Measurements from ENCODE around the gene TAS2R3. TPM values are rescaled to one million over a fixed set of nuclear protein-coding genes. Genes with fewer than 3 reads are reported as not detected.

Gene TAS2R3
- total and polyA plus RNA-seq, 2 of the 13 experiments (the other 11 are each of a cell fraction or from before 2014, with no cell fraction given), result 0.74 to 1.1 TPM

GRCh38 chr7:141737118-141737835 is 26.6 kb upstream of the TAS2R3 start:
- Histone ChIP-seq H3K9me3 (ENCODE audit: low read length) (no peaks in the 10 kb centered on the region), H3K4me1 (ENCODE audit: insufficient read depth, low read length) (peaks cover 29% of the 10 kb centered on the region), H3K9ac (ENCODE audit: insufficient read depth, low read depth, low read length) (peak overlapping the region; percentile 65), H3K27ac (ENCODE audit: extremely low read length, insufficient read depth, low read length) (peak overlapping the region; percentile 81), H4K20me1 (ENCODE audit: insufficient read depth, low read length) (no peaks in the 10 kb centered on the region), H3K79me2 (ENCODE audit: insufficient read depth, low read length) (peaks cover 32% of the 10 kb centered on the region), H2AFZ (ENCODE audit: low read length) (peak overlapping the region; percentile 95), H3K27me3 (ENCODE audit: control insufficient read depth in 1 of 2, insufficient read depth in 2 of 2, low read length in 2 of 2) (no peaks in the 10 kb centered on the region; a peak in 1 of 5 replicates), H3K4me3 (replicated peaks in 1 of 3; ENCODE audit: insufficient read depth in 1 of 3, low read depth in 2 of 3, low read length in 3 of 3) (peak overlapping the region; percentile 62 to 93 (median 78)), H3K36me3 (replicated peaks in 1 of 2; ENCODE audit: control insufficient read depth in 1 of 2, insufficient read depth in 2 of 2, low read length in 2 of 2) (peaks cover 4 to 19% of the 10 kb centered on the region in 2 experiments), H3K4me2 (ENCODE audit: low read depth, low read length) (peak overlapping the region; percentile 75)
- in situ Hi-C loops (cut with HindIII; ENCODE audit: extremely low pct_ligation_motif_present, low pct_unique_long_range_greater_than_20kb), result loop anchor here (10.0 kb wide), 1 partner anchor 82 kb away; no protein-coding TSS in a partner anchor
- intact Hi-C loops (cut with micrococcal nuclease; ENCODE audit: unreplicated experiment), result no loop called here
- ATAC-seq (peak; percentile 32), FAIRE-seq (no peak), DNase-seq (ENCODE audit: low spot score) (peak; percentile 25)
- BruUV-seq (replicated peaks), result TSS peak; percentile 86
- CTCF ChIA-PET (ENCODE audit: low intra/inter-chr PET ratio, low total read pairs), result interaction anchor here (2.5 kb wide), 1 partner anchor 83 kb away, joined by 16 read pairs; no protein-coding TSS in a partner anchor
- TF ChIP-seq ATF3 (CRISPR knock-in tag; IDR thresholded peaks at IDR 0.05) (0 out of 2 replicates have a peak, but pooled peaks have one; percentile 29), BHLHE40 (IDR thresholded peaks at IDR 0.05; ENCODE audit: low read length) (no peak), FOXA1 (IDR thresholded peaks at IDR 0.05) (no peak), FOXA1 (CRISPR knock-in tag; IDR thresholded peaks at IDR 0.05) (0 out of 2 replicates have a peak, but pooled peaks have one; percentile 6), POLR2A (IDR thresholded peaks at IDR 0.05; ENCODE audit: insufficient read depth in 1 of 2, low read depth in 2 of 2, low read length in 2 of 2) (0 out of 4 replicates have a peak, but pooled peaks of 1 of the 2 experiments have one; percentile 22), POGZ (CRISPR knock-in tag; IDR thresholded peaks at IDR 0.05) (no peak), FOXA3 (CRISPR knock-in tag; IDR thresholded peaks at IDR 0.05) (0 out of 2 replicates have a peak, but pooled peaks have one; percentile 36), FOXK1 (CRISPR knock-in tag; IDR thresholded peaks at IDR 0.05; ENCODE audit: borderline replicate concordance, low read depth) (0 out of 2 replicates have a peak, but pooled peaks have one; percentile 15), ATF7 (IDR thresholded peaks at IDR 0.05) (peak; percentile 69), ATF7 (CRISPR knock-in tag; IDR thresholded peaks at IDR 0.05) (no peak), ZFX (CRISPR knock-in tag; IDR thresholded peaks at IDR 0.05; ENCODE audit: low read depth) (peak; percentile 22; the same call in 1 of the 2 replicates), CEBPG (CRISPR knock-in tag; IDR thresholded peaks at IDR 0.05) (peak; percentile 86), ISX (CRISPR knock-in tag; conservative IDR thresholded peaks at IDR 0.05) (no peak), CBX5 (CRISPR knock-in tag; IDR thresholded peaks at IDR 0.05; ENCODE audit: borderline replicate concordance) (0 out of 2 replicates have a peak, but pooled peaks have one; percentile 29), POLR2AphosphoS2 (IDR thresholded peaks at IDR 0.05; ENCODE audit: low read depth, low read length) (no peak), ELF3 (CRISPR knock-in tag; IDR thresholded peaks at IDR 0.05) (0 out of 2 replicates have a peak, but pooled peaks have one; percentile 9), CEBPB (IDR thresholded peaks at IDR 0.05; ENCODE audit: borderline replicate concordance, low read depth, low read length) (peak; percentile 82; the same call in 1 of the 2 replicates), ZFY (CRISPR knock-in tag; IDR thresholded peaks at IDR 0.05) (peak; percentile 24; the same call in 1 of the 2 replicates), MED1 (CRISPR knock-in tag; IDR thresholded peaks at IDR 0.05) (peak; percentile 10; the same call in 1 of the 2 replicates), TGIF2 (CRISPR knock-in tag; IDR thresholded peaks at IDR 0.05) (0 out of 2 replicates have a peak, but pooled peaks have one; percentile 27)
- TF ChIP-seq, protein P1, sequence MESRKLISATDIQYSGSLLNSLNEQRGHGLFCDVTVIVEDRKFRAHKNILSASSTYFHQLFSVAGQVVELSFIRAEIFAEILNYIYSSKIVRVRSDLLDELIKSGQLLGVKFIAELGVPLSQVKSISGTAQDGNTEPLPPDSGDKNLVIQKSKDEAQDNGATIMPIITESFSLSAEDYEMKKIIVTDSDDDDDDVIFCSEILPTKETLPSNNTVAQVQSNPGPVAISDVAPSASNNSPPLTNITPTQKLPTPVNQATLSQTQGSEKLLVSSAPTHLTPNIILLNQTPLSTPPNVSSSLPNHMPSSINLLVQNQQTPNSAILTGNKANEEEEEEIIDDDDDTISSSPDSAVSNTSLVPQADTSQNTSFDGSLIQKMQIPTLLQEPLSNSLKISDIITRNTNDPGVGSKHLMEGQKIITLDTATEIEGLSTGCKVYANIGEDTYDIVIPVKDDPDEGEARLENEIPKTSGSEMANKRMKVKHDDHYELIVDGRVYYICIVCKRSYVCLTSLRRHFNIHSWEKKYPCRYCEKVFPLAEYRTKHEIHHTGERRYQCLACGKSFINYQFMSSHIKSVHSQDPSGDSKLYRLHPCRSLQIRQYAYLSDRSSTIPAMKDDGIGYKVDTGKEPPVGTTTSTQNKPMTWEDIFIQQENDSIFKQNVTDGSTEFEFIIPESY (CRISPR knock-in tag; IDR thresholded peaks at IDR 0.05), result peak; percentile 15; the same call in 1 of the 2 replicates
- TF ChIP-seq, protein P2, sequence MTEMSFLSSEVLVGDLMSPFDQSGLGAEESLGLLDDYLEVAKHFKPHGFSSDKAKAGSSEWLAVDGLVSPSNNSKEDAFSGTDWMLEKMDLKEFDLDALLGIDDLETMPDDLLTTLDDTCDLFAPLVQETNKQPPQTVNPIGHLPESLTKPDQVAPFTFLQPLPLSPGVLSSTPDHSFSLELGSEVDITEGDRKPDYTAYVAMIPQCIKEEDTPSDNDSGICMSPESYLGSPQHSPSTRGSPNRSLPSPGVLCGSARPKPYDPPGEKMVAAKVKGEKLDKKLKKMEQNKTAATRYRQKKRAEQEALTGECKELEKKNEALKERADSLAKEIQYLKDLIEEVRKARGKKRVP (CRISPR knock-in tag; IDR thresholded peaks at IDR 0.05), result peak in 1 of 2 experiments; percentile 60; a peak in 1 of 4 replicates
- WGBS (ENCODE audit: low lambda C conversion rate), result 25% methylated on average over 11 of the region's 11 CpGs
- POLR2A ChIA-PET, result interaction anchor here (0.6 to 2.1 kb wide), 7 partner anchors 21 to 722 kb away, joined by 3 to 18 read pairs (median 6); partner anchors contain the start of genes DENND11, MRPS33 and WEE2
